ENCODE data around the gene PRG2. TPM values are rescaled to one million over a fixed set of nuclear protein-coding genes. Genes with fewer than 3 reads are reported as not detected.
"Not testable (repeated sequence)": the region's sequence is repeated elsewhere in the genome, so short reads cannot be mapped to it uniquely, and the experiment has no call there.

PRG2 gene
- total RNA-seq, 1 donor from 2014 or later, result 0.33 TPM

GRCh38 chr11:57405271-57405860, 14.9 kb upstream of the PRG2 start:
- no peaks in the 10 kb centered on the region for H3K27me3 ChIP-seq (ENCODE audit: control insufficient read depth, insufficient read depth, low read length)
- no peak overlapping the region for H3K4me3 ChIP-seq (ENCODE audit: low read depth, low read length)
- H3K36me3 ChIP-seq (ENCODE audit: control insufficient read depth, insufficient read depth, low read length), result peaks cover 2% of the 10 kb centered on the region
- TF ChIP-seq CTCF (IDR thresholded peaks at IDR 0.05; ENCODE audit: insufficient read depth, low read length, poor library complexity, severe bottlenecking), result no peak
- DNase-seq (ENCODE audit: low read depth), result no peak

- no peaks in the 10 kb centered on the region for H3K27me3 ChIP-seq (ENCODE audit: control insufficient read depth, insufficient read depth, low read length)
- no peak for DNase-seq (ENCODE audit: low read depth)
- H3K4me3 ChIP-seq (ENCODE audit: low read depth, low read length), result no peak overlapping the region
- TF ChIP-seq CTCF (IDR thresholded peaks at IDR 0.05; ENCODE audit: insufficient read depth, low read length, poor library complexity, severe bottlenecking), result no peak
- H3K36me3 ChIP-seq (ENCODE audit: control insufficient read depth, insufficient read depth, low read length), result peaks cover 2% of the 10 kb centered on the region
Measured at GRCh38 chr11:57403802-57404147, 13.3 kb upstream of the PRG2 start.

GRCh38 chr11:57403003-57403801, 12.8 kb upstream of the PRG2 start:
- not testable (repeated sequence) for DNase-seq (ENCODE audit: low read depth)

GRCh38 chr11:57402188-57403002, 11.9 kb upstream of the PRG2 start:
- Histone ChIP-seq H3K4me3 (ENCODE audit: low read depth, low read length) (no peak overlapping the region), H3K36me3 (ENCODE audit: control insufficient read depth, insufficient read depth, low read length) (no peaks in the 10 kb centered on the region), H3K27me3 (ENCODE audit: control insufficient read depth, insufficient read depth, low read length) (no peaks in the 10 kb centered on the region)
- no peak for DNase-seq (ENCODE audit: low read depth)
- TF ChIP-seq CTCF (IDR thresholded peaks at IDR 0.05; ENCODE audit: insufficient read depth, low read length, poor library complexity, severe bottlenecking), result no peak

More at GRCh38 chr11:57403003-57403801, 12.8 kb upstream of the PRG2 start:
- H3K36me3 ChIP-seq (ENCODE audit: control insufficient read depth, insufficient read depth, low read length); H3K27me3 ChIP-seq (ENCODE audit: control insufficient read depth, insufficient read depth, low read length); H3K4me3 ChIP-seq (ENCODE audit: low read depth, low read length): not testable (repeated sequence)

- H3K27me3 ChIP-seq (ENCODE audit: control insufficient read depth, insufficient read depth, low read length), result peaks cover 2% of the 10 kb centered on the region
- TF ChIP-seq CTCF (IDR thresholded peaks at IDR 0.05; ENCODE audit: insufficient read depth, low read length, poor library complexity, severe bottlenecking), result no peak
- no peak overlapping the region for H3K4me3 ChIP-seq (ENCODE audit: low read depth, low read length)
Measured at GRCh38 chr11:57399972-57400578, 9.6 kb upstream of the PRG2 start.

GRCh38 chr11:57399221-57399620, 8.8 kb upstream of the PRG2 start:
- H3K4me3 ChIP-seq (ENCODE audit: low read depth, low read length), result no peak overlapping the region
- H3K36me3 ChIP-seq (ENCODE audit: control insufficient read depth, insufficient read depth, low read length), result no peaks in the 10 kb centered on the region
- no peak for TF ChIP-seq CTCF (IDR thresholded peaks at IDR 0.05; ENCODE audit: insufficient read depth, low read length, poor library complexity, severe bottlenecking)
- DNase-seq (ENCODE audit: low read depth), result no peak
- H3K27me3 ChIP-seq (ENCODE audit: control insufficient read depth, insufficient read depth, low read length), result peaks cover 2% of the 10 kb centered on the region

More at GRCh38 chr11:57399972-57400578, 9.6 kb upstream of the PRG2 start:
- H3K36me3 ChIP-seq (ENCODE audit: control insufficient read depth, insufficient read depth, low read length), result no peaks in the 10 kb centered on the region
- DNase-seq (ENCODE audit: low read depth), result no peak

Measured in kidney epithelial cell (primary cell).